AG08396 (cell line): Measurements from ENCODE around the gene PTPRG.

Source experiments
- DNase-seq: peaks from one replicate; pipeline ENCODE4 v3.0.0; 2012; ENCODE audit warnings: low spot score, mixed read lengths

Gene PTPRG

GRCh38 chr3:61967937-61968336 is 406.6 kb downstream of the PTPRG start:
- DNase-seq = no peak

- DNase-seq = no peak
Observed at GRCh38 chr3:61974662-61975061, 413.3 kb downstream of the PTPRG start.

- DNase-seq = no peak
Observed at GRCh38 chr3:61975199-61975598, 413.8 kb downstream of the PTPRG start.

- DNase-seq = no peak
Observed at GRCh38 chr3:61975936-61976335, 414.6 kb downstream of the PTPRG start.

- no peak for DNase-seq
Observed at GRCh38 chr3:61978460-61979419, 417.4 kb downstream of the PTPRG start.

- DNase-seq = no peak
Observed at GRCh38 chr3:61979638-61980037, 418.3 kb downstream of the PTPRG start.

- DNase-seq = no peak
Observed at GRCh38 chr3:61980041-61980440, 418.7 kb downstream of the PTPRG start.

- DNase-seq = no peak
Observed at GRCh38 chr3:61981060-61981459, 419.7 kb downstream of the PTPRG start.

GRCh38 chr3:61983479-61983878 is 422.1 kb downstream of the PTPRG start:
- no peak for DNase-seq

- DNase-seq = peak; percentile 17
Observed at GRCh38 chr3:61985020-61985419, 423.6 kb downstream of the PTPRG start.

GRCh38 chr3:61986473-61986872 is 425.1 kb downstream of the PTPRG start:
- no peak for DNase-seq

- no peak for DNase-seq
Observed at GRCh38 chr3:61989681-61990080, 428.3 kb downstream of the PTPRG start.

- DNase-seq = no peak
Observed at GRCh38 chr3:61990327-61991027, 429.1 kb downstream of the PTPRG start.

GRCh38 chr3:61991706-61992105 is 430.3 kb downstream of the PTPRG start:
- DNase-seq = no peak

GRCh38 chr3:61996366-61996765 is 435.0 kb downstream of the PTPRG start:
- no peak for DNase-seq

GRCh38 chr3:61997101-61997500 is 435.7 kb downstream of the PTPRG start:
- no peak for DNase-seq

- peak; percentile 15 for DNase-seq
Observed at GRCh38 chr3:62003835-62004234, 442.5 kb downstream of the PTPRG start.

- DNase-seq = no peak
Observed at GRCh38 chr3:62007036-62007435, 445.7 kb downstream of the PTPRG start.

- DNase-seq = no peak
Observed at GRCh38 chr3:62010989-62011388, 449.6 kb downstream of the PTPRG start.

GRCh38 chr3:62011666-62012065 is 450.3 kb downstream of the PTPRG start:
- peak; percentile 17 for DNase-seq

- no peak for DNase-seq
Observed at GRCh38 chr3:62013951-62014350, 452.6 kb downstream of the PTPRG start.

GRCh38 chr3:62015111-62015510 is 453.7 kb downstream of the PTPRG start:
- no peak for DNase-seq

- no peak for DNase-seq
Observed at GRCh38 chr3:62019906-62020305, 458.5 kb downstream of the PTPRG start.
